ENCODE results near the gene TCEA3.

GRCh38 chr1:23469372-23469982 lies 44.9 kb upstream of the TCEA3 start:
- no peak for TF ChIP-seq CTCF (IDR thresholded peaks at IDR 0.05)
- TF ChIP-seq POLR2A (IDR thresholded peaks at IDR 0.05) = no peak
- TF ChIP-seq EP300 (IDR thresholded peaks at IDR 0.05) = no peak

All from gastroesophageal sphincter (tissue), 3 donors.